Panc1 (cell line): ENCODE results near the gene LZTS2.

Experiments
- POLR2AphosphoS5 ChIP-seq: IDR thresholded peaks from 2 replicates; pipeline ENCODE4 v1.6.1; 2012; ENCODE audit warnings: mild to moderate bottlenecking, low read depth, low read length, moderate library complexity
- TCF7L2 ChIP-seq: IDR thresholded peaks from 2 replicates; pipeline ENCODE4 v1.6.1; 2011; ENCODE audit warnings: mild to moderate bottlenecking, low read depth, low read length, inconsistent platforms
- TF ChIP-seq, protein P1 (sequence below), 2 experiments: IDR thresholded peaks; 2 replicates each; pipeline ENCODE4 v1.6.1; 2011 to 2012; ENCODE audit warnings: low read depth in 2 of 2, control low read depth in 1 of 2, low read length in 1 of 2, mild to moderate bottlenecking in 1 of 2, moderate library complexity in 1 of 2; ENCODE audit not compliant: insufficient read depth in 1 of 2
- TF ChIP-seq, protein P2 (sequence below): fragments of 450-650 bp; IDR thresholded peaks from 2 replicates; pipeline ENCODE4 v1.5.1; 2017; ENCODE audit warnings: mild to moderate bottlenecking

DNA sequence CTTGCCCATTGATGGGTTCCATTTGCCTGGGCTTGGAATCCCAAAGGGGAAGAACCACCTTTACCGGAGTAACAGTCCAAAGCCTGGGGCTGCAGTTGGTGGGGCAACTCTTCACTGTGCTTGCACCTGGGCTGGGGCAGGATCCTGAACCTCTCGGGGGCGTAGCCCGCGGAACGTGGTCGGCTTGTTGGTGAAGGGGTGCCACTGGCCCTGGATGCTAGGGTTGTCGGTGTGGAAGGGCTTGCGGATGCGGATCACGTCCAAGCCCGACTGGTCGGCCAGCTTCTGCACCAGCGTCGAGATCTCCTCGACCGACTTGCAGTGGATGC lies 13.0 kb upstream of the LZTS2 start:
- TF ChIP-seq, protein P1, sequence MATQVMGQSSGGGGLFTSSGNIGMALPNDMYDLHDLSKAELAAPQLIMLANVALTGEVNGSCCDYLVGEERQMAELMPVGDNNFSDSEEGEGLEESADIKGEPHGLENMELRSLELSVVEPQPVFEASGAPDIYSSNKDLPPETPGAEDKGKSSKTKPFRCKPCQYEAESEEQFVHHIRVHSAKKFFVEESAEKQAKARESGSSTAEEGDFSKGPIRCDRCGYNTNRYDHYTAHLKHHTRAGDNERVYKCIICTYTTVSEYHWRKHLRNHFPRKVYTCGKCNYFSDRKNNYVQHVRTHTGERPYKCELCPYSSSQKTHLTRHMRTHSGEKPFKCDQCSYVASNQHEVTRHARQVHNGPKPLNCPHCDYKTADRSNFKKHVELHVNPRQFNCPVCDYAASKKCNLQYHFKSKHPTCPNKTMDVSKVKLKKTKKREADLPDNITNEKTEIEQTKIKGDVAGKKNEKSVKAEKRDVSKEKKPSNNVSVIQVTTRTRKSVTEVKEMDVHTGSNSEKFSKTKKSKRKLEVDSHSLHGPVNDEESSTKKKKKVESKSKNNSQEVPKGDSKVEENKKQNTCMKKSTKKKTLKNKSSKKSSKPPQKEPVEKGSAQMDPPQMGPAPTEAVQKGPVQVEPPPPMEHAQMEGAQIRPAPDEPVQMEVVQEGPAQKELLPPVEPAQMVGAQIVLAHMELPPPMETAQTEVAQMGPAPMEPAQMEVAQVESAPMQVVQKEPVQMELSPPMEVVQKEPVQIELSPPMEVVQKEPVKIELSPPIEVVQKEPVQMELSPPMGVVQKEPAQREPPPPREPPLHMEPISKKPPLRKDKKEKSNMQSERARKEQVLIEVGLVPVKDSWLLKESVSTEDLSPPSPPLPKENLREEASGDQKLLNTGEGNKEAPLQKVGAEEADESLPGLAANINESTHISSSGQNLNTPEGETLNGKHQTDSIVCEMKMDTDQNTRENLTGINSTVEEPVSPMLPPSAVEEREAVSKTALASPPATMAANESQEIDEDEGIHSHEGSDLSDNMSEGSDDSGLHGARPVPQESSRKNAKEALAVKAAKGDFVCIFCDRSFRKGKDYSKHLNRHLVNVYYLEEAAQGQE (IDR thresholded peaks at IDR 0.05; ENCODE audit: insufficient read depth in 1 of 2, low read depth in 2 of 2, low read length in 1 of 2) = no peak
- TF ChIP-seq, protein P2, sequence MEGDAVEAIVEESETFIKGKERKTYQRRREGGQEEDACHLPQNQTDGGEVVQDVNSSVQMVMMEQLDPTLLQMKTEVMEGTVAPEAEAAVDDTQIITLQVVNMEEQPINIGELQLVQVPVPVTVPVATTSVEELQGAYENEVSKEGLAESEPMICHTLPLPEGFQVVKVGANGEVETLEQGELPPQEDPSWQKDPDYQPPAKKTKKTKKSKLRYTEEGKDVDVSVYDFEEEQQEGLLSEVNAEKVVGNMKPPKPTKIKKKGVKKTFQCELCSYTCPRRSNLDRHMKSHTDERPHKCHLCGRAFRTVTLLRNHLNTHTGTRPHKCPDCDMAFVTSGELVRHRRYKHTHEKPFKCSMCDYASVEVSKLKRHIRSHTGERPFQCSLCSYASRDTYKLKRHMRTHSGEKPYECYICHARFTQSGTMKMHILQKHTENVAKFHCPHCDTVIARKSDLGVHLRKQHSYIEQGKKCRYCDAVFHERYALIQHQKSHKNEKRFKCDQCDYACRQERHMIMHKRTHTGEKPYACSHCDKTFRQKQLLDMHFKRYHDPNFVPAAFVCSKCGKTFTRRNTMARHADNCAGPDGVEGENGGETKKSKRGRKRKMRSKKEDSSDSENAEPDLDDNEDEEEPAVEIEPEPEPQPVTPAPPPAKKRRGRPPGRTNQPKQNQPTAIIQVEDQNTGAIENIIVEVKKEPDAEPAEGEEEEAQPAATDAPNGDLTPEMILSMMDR = no peak
- TF ChIP-seq POLR2AphosphoS5 (no peak), TCF7L2 (no peak)
